K562 (cell line): ENCODE results near the gene UNC13A. TPM values are rescaled to one million over a fixed set of nuclear protein-coding genes. Genes with fewer than 3 reads are reported as not detected.

ENCODE experiments used
- CTCF ChIP-seq, 3 experiments: IDR thresholded peaks in 2 of 3; conservative IDR thresholded peaks in 1 of 3; 2 replicates each; pipeline ENCODE4 v1.5.1; 2011 to 2012; ENCODE audit warnings: low read length in 3 of 3, mild to moderate bottlenecking in 3 of 3, control low read depth in 2 of 3, improper control_type of control experiment in 1 of 3, inconsistent platforms in 1 of 3, low read depth in 1 of 3, mixed read lengths in 1 of 3, moderate library complexity in 1 of 3; ENCODE audit not compliant: insufficient read depth in 2 of 3
- EZH2 ChIP-seq: IDR thresholded peaks from 2 replicates; pipeline ENCODE4 v1.6.1; 2012; ENCODE audit warnings: low read depth, mild to moderate bottlenecking, inconsistent platforms, low read length, borderline replicate concordance
- HDAC3 ChIP-seq: fragments of 450-650 bp; IDR thresholded peaks from 2 replicates; pipeline ENCODE4 v1.6.1; 2018; ENCODE audit warnings: borderline replicate concordance, mild to moderate bottlenecking, moderate library complexity; ENCODE audit not compliant: partially characterized antibody
- HNRNPL ChIP-seq: fragments of 200-400 bp; formaldehyde crosslinking; IDR thresholded peaks from 2 replicates; pipeline ENCODE4 v1.6.1; 2017; ENCODE audit warnings: low read depth, mild to moderate bottlenecking, low read length
- NR2C2 ChIP-seq, 2 experiments: fragments of 200-800 bp in 1 of 2; sonication (Bioruptor generic) in 1 of 2; sonication (generic) in 1 of 2; formaldehyde crosslinking in 1 of 2; IDR thresholded peaks; 2 replicates each; pipeline versions ENCODE4 v1.6.1 to v1.8.0; 2016 to 2022; ENCODE audit warnings: mild to moderate bottlenecking in 1 of 2, missing compliant biosample characterization in 1 of 2, missing genetic modification characterization in 1 of 2, missing genetic modification reagents in 1 of 2
- POLR2B ChIP-seq: fragments of 450-650 bp; IDR thresholded peaks from 2 replicates; pipeline ENCODE4 v1.6.1; 2018; ENCODE audit warnings: low read depth; ENCODE audit not compliant: partially characterized antibody
- TAF1 ChIP-seq: IDR thresholded peaks from 2 replicates; pipeline ENCODE4 v1.6.1; 2011; ENCODE audit warnings: mild to moderate bottlenecking, low read length, moderate library complexity; ENCODE audit not compliant: insufficient read depth, control insufficient read depth, severe bottlenecking; ENCODE audit errors: extremely low read depth
- ZBTB33 ChIP-seq: sonication (generic); formaldehyde crosslinking; IDR thresholded peaks from 2 replicates; pipeline ENCODE4 v1.8.1; 2023; ENCODE audit warnings: mild to moderate bottlenecking, missing genetic modification reagents
- ZBTB40 ChIP-seq, 2 experiments: fragments of 450-650 bp in 1 of 2; sonication (generic) in 1 of 2; formaldehyde crosslinking in 1 of 2; IDR thresholded peaks; 2 replicates each; pipeline versions ENCODE4 v1.7.1 to v1.9.0; 2016 to 2022; ENCODE audit warnings: inconsistent platforms in 1 of 2, mild to moderate bottlenecking in 1 of 2, missing genetic modification reagents in 1 of 2
- ZFX ChIP-seq: sonication (generic); formaldehyde crosslinking; IDR thresholded peaks from 2 replicates; pipeline ENCODE4 v1.8.0; 2022; ENCODE audit warnings: mild to moderate bottlenecking, missing genetic modification reagents, moderate library complexity
- ZNF175 ChIP-seq: fragments of 200-800 bp; sonication (Bioruptor generic); IDR thresholded peaks from 2 replicates; pipeline ENCODE4 v1.6.1; 2016; ENCODE audit warnings: low read depth, mild to moderate bottlenecking, missing genetic modification characterization, missing compliant biosample characterization
- ZNF232 ChIP-seq: sonication (generic); formaldehyde crosslinking; IDR thresholded peaks from 2 replicates; pipeline ENCODE4 v1.8.0; 2022; ENCODE audit warnings: mild to moderate bottlenecking, missing genetic modification reagents
- polyA plus RNA-seq, 8 experiments: library from polyadenylated mRNA; depleted of rRNA in 4 of 8; stranded (reverse) in 5 of 8; unstranded in 3 of 8; fragments of >200 nt; fragmentation: Nextera tagmentation in 2 of 8; fragmentation: Illumina TruSeq in 1 of 8; extraction: Ambion mirVana in 2 of 8; extraction: Trizol in 1 of 8; gene quantifications; 2 replicates each; pipeline versions ENCODE4 v1.2.1 to v1.2.3, GENCODE V29; 2011 to 2014; ENCODE audit warnings: inconsistent platforms in 1 of 8, missing spikeins in 1 of 8
- total RNA-seq, 7 experiments: library from RNA; depleted of rRNA in 6 of 7; stranded (reverse); fragments of >200 nt in 6 of 7; fragmentation: Illumina TruSeq in 2 of 7; extraction: Trizol in 2 of 7; gene quantifications; 2 replicates each; pipeline versions ENCODE4 v1.2.1 to v1.2.3, GENCODE V29; 2011 to 2021; ENCODE audit warnings: low replicate concordance in 1 of 7

Gene UNC13A
- total and polyA plus RNA-seq, 9 of the 15 experiments (the other 6 are each of a cell fraction or from before 2014, with no cell fraction given) = 0.03 to 1.0 (median 0.25) TPM

GRCh38 chr19:17606590-17607185, 81.5 kb downstream of the UNC13A start (continued):
- TF ChIP-seq ZNF175 (CRISPR knock-in tag) (0 out of 2 replicates have a peak, but pooled peaks have one; percentile 1), NR2C2 (CRISPR knock-in tag; IDR thresholded peaks at IDR 0.05) (no peak), NR2C2 (tag; IDR thresholded peaks at IDR 0.05) (peak; percentile 85), ZBTB40 (IDR thresholded peaks at IDR 0.05) (0 out of 2 replicates have a peak, but pooled peaks have one; percentile 23), ZBTB40 (CRISPR knock-in tag; IDR thresholded peaks at IDR 0.05) (no peak), HDAC3 (no peak), POLR2B (peak; percentile 7), ZBTB33 (no peak), EZH2 (no peak), CTCF (IDR thresholded peaks at IDR 0.05 in 2 of 3, conservative IDR thresholded peaks at IDR 0.05 in 1 of 3; ENCODE audit: insufficient read depth in 2 of 3, low read depth in 1 of 3, low read length in 3 of 3) (peak in 1 of 3 experiments; percentile 33; a peak in 1 of 6 replicates), TAF1 (peak; percentile 6), HNRNPL (0 out of 2 replicates have a peak, but pooled peaks have one; percentile 22), ZFX (CRISPR knock-in tag) (peak; percentile 12; the same call in 1 of the 2 replicates), ZNF232 (CRISPR knock-in tag) (no peak)
- TF ChIP-seq, all 486 proteins: peak for 19
